Renal cortical epithelial cell (primary cell): ENCODE measurements around the gene BBS9. TPM values are rescaled to one million over a fixed set of nuclear protein-coding genes. Genes with fewer than 3 reads are reported as not detected.

Experiments
- DNase-seq: peaks from one replicate; pipeline ENCODE4 v3.0.0-alpha.2; 2011; ENCODE audit warnings: low read depth
- total RNA-seq: library from RNA; depleted of rRNA; stranded (reverse); fragments of >200 nt; gene quantifications from 2 replicates; pipeline ENCODE4 v1.2.3, GENCODE V29; 2014

The BBS9 gene
- total RNA-seq, 1 donor from 2014 or later = 23.7 TPM

GRCh38 chr7:33550363-33550762, 421.0 kb downstream of the BBS9 start:
- DNase-seq = no peak

GRCh38 chr7:33550979-33551378, 421.6 kb downstream of the BBS9 start:
- DNase-seq = no peak

GRCh38 chr7:33554046-33554445, 424.7 kb downstream of the BBS9 start:
- DNase-seq = no peak

- DNase-seq = no peak
These were observed 425.2 kb downstream of the BBS9 start for GRCh38 chr7:33554576-33554975.

GRCh38 chr7:33556472-33556871, 427.1 kb downstream of the BBS9 start:
- no peak for DNase-seq

GRCh38 chr7:33558549-33559323, 429.4 kb downstream of the BBS9 start:
- DNase-seq = no peak

- no peak for DNase-seq
These were observed 430.0 kb downstream of the BBS9 start for GRCh38 chr7:33559324-33559710.

GRCh38 chr7:33562996-33563395, 433.6 kb downstream of the BBS9 start:
- no peak for DNase-seq

- DNase-seq = no peak
These were observed 434.3 kb downstream of the BBS9 start for GRCh38 chr7:33563651-33564050.

- DNase-seq = peak; percentile 20
These were observed 448.8 kb downstream of the BBS9 start for GRCh38 chr7:33578166-33578565.

- no peak for DNase-seq
These were observed 449.7 kb downstream of the BBS9 start for GRCh38 chr7:33578881-33579672.

- no peak for DNase-seq
These were observed 450.3 kb downstream of the BBS9 start for GRCh38 chr7:33579673-33579960.

- no peak for DNase-seq
These were observed 451.9 kb downstream of the BBS9 start for GRCh38 chr7:33581236-33581635.

GRCh38 chr7:33582104-33582503, 452.7 kb downstream of the BBS9 start:
- DNase-seq = no peak

GRCh38 chr7:33582533-33582932, 453.2 kb downstream of the BBS9 start:
- no peak for DNase-seq

GRCh38 chr7:33589911-33590310, 460.5 kb downstream of the BBS9 start:
- DNase-seq = no peak

- no peak for DNase-seq
These were observed 461.6 kb downstream of the BBS9 start for GRCh38 chr7:33590916-33591315.

- no peak for DNase-seq
These were observed 462.1 kb downstream of the BBS9 start for GRCh38 chr7:33591490-33591889.

- DNase-seq = no peak
These were observed 463.4 kb downstream of the BBS9 start for GRCh38 chr7:33592718-33593117.

GRCh38 chr7:33593611-33594010, 464.2 kb downstream of the BBS9 start:
- no peak for DNase-seq

- no peak for DNase-seq
These were observed 467.3 kb downstream of the BBS9 start for GRCh38 chr7:33596686-33597085.

- DNase-seq = no peak
These were observed 467.8 kb downstream of the BBS9 start for GRCh38 chr7:33597181-33597580.

- DNase-seq = no peak
These were observed 471.7 kb downstream of the BBS9 start for GRCh38 chr7:33601101-33601500.

- DNase-seq = no peak
These were observed 472.5 kb downstream of the BBS9 start for GRCh38 chr7:33601884-33602283.
